PC-9 (cell line): Measurements from ENCODE around the gene PRDM16.

Experiments used
- CTCF ChIP-seq: fragments of 200-600 bp; sonication (generic); conservative IDR thresholded peaks from 2 replicates; pipeline ENCODE4 v1.6.1; 2017; ENCODE audit warnings: mixed run types, antibody characterized with exemption, mild to moderate bottlenecking, moderate library complexity
- EZH2 ChIP-seq: fragments of 200-600 bp; sonication (generic); IDR thresholded peaks from 2 replicates; pipeline ENCODE4 v1.8.0; 2017; ENCODE audit warnings: antibody characterized with exemption, low read depth

- TF ChIP-seq CTCF (no peak), EZH2 (no peak)
Observed at GRCh38 chr1:3160647-3161145, 91.7 kb downstream of the PRDM16 start.
